ENCODE measurements around the gene DNMT3B.
"Not testable (repeated sequence)": the region's sequence is repeated elsewhere in the genome, so short reads cannot be mapped to it uniquely, and the experiment has no call there.

The DNMT3B gene

DNA sequence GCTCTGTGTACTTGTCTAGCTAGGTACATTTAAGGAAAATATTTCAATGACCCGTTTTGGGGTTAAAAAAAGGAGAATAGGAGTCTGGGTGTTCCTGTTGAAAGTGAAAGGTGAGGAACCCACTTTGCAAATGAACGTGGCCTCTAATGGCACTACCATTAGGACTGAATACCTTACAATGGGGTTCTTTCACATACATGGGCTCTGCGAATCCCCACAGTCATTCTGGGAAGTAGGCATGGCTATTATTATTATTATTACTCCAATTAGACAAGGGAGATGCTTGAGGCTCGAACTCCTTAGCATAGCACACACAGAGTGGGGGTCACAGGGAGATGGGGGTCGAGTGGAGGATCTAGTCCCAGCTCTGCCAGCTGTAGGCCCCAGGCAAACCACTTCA lies 6.0 kb upstream of the DNMT3B start:
- no peak for DNase-seq
- intact Hi-C loops (cut with DNase I) = no loop called here

GRCh38 chr20:32761417-32761830 lies 761 bp upstream of the DNMT3B start:
- DNase-seq = no peak
- intact Hi-C loops (cut with DNase I) = no loop called here

GRCh38 chr20:32762754-32763201 lies 593 bp downstream of the DNMT3B start:
- intact Hi-C loops (cut with DNase I) = no loop called here
- DNase-seq = peak in 1 of 42 donors; percentile 11

GRCh38 chr20:32763202-32764004 lies 1.2 kb downstream of the DNMT3B start:
- DNase-seq = no peak
- intact Hi-C loops (cut with DNase I) = no loop called here

- intact Hi-C loops (cut with DNase I) = no loop called here
- DNase-seq = no peak
Measured at GRCh38 chr20:32764005-32764960, 2.1 kb downstream of the DNMT3B start.

DNA sequence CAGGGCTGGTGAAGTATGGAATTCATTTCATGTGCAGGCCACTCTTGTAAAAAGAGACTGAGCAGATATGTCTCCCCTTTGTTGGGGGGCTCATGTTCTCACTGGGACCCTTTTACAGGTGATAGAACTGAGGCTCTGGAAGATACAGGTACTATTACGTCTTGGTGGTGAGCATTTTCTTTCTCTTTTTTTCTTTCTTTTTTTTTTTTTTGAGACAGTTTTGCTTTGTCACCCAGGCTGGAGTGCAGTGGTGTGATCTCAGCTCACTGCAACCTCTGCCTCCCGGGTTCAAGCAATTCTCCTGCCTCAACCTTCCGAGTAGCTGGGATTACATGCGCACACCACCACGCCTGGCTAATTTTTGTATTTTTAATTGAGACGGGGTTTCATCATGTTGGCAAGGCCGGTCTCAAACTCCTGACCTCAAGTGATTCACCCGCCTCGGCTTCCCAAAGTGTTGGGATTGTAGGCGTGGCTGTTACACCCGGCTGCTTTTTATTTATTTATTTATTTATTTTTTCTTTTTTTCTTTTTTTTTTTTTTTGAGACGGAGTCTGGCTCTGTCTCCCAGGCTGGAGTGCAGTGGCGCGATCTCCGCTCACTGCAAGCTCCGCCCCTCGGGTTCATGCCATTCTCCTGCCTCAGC lies 3.2 kb downstream of the DNMT3B start:
- DNase-seq; intact Hi-C loops (cut with DNase I): not testable (repeated sequence)

- intact Hi-C loops (cut with DNase I) = no loop called here
- no peak for DNase-seq
Measured at GRCh38 chr20:32767418-32768198, 5.4 kb downstream of the DNMT3B start.

- intact Hi-C loops (cut with DNase I) = no loop called here
- DNase-seq = no peak
Measured at GRCh38 chr20:32772046-32772445, 9.9 kb downstream of the DNMT3B start.

DNA sequence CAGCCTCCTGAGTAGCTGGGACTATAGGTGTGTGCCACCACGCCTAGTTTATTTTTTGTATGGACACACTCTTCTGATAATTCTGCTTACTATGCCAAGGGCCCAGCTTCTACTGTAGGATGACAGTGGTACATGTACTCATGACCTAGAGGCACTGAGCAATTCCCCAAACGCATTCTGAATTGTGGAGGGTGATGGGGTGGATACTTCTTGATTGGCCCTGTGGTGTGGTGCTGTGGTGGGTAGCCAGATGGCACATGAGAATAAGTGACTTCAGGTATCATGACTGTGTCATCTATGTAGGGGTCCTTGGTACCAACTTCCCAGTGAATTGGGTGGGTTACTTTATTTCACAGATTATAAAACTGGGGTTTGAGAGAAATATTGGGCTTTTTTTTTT lies 11.0 kb downstream of the DNMT3B start:
- intact Hi-C loops (cut with DNase I) = no loop called here

DNA sequence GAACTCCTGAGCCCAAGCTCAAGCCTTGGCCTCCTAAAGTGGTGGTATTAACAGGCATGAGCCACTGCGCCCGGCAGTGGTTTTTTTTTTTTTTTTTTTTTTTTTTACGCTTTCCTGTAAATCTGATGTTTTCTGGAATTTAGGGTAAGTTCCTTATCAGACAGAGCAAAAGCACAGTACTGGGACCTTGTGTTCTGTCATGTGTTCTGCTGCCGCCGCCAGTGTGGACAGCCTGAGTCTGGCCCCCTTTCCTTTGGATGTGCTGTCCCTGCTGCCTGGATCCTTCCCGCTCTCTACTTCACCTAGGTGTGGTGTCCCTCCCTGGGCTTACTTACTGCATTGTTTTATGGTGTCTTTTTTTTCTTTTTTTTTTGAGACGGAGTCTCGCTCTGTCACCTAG lies 11.7 kb downstream of the DNMT3B start:
- no peak for DNase-seq
- intact Hi-C loops (cut with DNase I) = no loop called here

More for the DNA sequence above, 11.0 kb downstream of the DNMT3B start:
- DNase-seq = no peak

- intact Hi-C loops (cut with DNase I) = no loop called here
- DNase-seq = no peak
Measured at GRCh38 chr20:32775336-32775991, 13.3 kb downstream of the DNMT3B start.

GRCh38 chr20:32777177-32777956 lies 15.2 kb downstream of the DNMT3B start:
- intact Hi-C loops (cut with DNase I) = no loop called here
- no peak for DNase-seq

DNA sequence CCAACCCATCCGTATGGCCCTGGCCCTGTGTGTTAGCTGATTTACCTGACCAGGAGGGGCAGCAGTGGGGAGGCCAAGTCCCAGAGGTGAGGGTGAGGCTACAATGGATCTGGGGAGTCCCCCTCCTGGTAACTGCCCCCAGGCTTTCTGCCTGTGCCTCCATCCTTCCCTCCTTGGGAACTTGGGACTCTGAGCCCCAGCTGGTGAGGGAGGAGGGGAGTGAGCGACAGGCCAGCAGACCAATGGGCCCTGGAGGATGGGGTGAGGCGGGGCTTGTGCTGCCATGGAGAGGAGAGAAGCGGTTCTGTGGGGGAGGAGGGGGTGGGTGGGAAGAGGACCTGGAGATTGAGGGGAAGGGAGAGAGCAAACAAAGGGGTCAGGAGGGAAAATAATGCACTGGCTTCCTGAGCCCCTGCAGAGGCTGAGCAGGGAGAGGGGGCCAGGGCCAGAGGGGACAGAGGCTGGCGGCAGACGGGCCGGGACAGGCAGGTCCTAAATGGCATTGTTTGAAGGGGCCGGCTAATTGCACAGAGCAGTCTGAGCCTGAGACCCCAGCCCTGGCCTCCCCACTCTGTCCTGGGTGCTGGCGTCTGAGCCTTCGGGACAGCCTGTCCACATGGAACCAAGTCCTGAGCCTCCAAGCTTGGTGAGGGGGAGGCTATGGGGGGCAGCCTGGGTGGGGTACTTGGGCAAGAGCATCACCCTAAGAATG lies 17.5 kb downstream of the DNMT3B start:
- DNase-seq = no peak
- intact Hi-C loops (cut with DNase I) = no loop called here

DNA sequence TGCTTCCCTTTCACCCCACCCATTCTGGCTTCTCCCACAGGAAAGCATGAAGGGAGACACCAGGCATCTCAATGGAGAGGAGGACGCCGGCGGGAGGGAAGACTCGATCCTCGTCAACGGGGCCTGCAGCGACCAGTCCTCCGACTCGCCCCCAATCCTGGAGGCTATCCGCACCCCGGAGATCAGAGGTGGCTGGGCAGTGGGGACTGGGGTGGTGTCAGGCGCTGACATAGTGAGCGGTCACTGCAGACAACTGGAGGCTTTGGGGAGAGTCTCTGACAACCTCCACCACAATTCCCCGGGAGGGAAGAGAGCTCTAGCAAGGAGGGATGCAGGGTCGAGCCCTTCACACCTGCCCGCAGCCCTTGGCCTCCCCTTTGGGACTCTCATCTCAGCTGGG lies 18.1 kb downstream of the DNMT3B start:
- intact Hi-C loops (cut with DNase I) = no loop called here
- DNase-seq = no peak

- DNase-seq = peak in 40 of 42 donors; percentile 26 to 87 (median 64)
- intact Hi-C loops (cut with DNase I) = no loop called here
Measured at GRCh38 chr20:32780749-32781655, 18.8 kb downstream of the DNMT3B start.
